CD4-positive, CD25-positive, alpha-beta regulatory T cell (primary cell): ENCODE measurements around the gene PEPD. TPM values are rescaled to one million over a fixed set of nuclear protein-coding genes. Genes with fewer than 3 reads are reported as not detected.
A peak's percentile ranks its signal among the peaks of the same experiment; 100 is the strongest.

Experiments
- ATAC-seq, 2 donors: fragments of 150-1000 bp; cut with Tn5 transposase; one replicate each; pipeline ENCODE4 v1.10.0; 2021; ENCODE audit warnings: low read depth in 2 of 2, moderate number of reproducible peaks in 2 of 2, moderate library complexity in 1 of 2
- DNase-seq, 3 donors: peaks; one replicate each; pipeline versions ENCODE4 v3.0.0 to v3.0.0-alpha.2; 2012 to 2022; ENCODE audit warnings: mixed read lengths in 1 of 3
- H3K27ac ChIP-seq: one replicate; pipeline ENCODE4 v1.7.0; 2013; ENCODE audit warnings: mild to moderate bottlenecking, low read length; ENCODE audit not compliant: insufficient read depth, poor library complexity, severe bottlenecking
- H3K27me3 ChIP-seq: one replicate; pipeline ENCODE4 v1.7.0; 2013; ENCODE audit warnings: low read length; ENCODE audit not compliant: control insufficient read depth, insufficient read depth
- H3K36me3 ChIP-seq: one replicate; pipeline ENCODE4 v1.7.0; 2013; ENCODE audit warnings: mild to moderate bottlenecking, low read length, moderate library complexity; ENCODE audit not compliant: control insufficient read depth, insufficient read depth
- H3K4me1 ChIP-seq: 2 replicates; pipeline ENCODE4 v1.7.0; 2013; ENCODE audit warnings: mild to moderate bottlenecking, low read length; ENCODE audit not compliant: insufficient read depth, control insufficient read depth, poor library complexity, severe bottlenecking
- H3K4me3 ChIP-seq: one replicate; pipeline ENCODE4 v1.7.0; 2013; ENCODE audit warnings: low read depth, mild to moderate bottlenecking, low read length, moderate library complexity
- H3K9me3 ChIP-seq, 2 experiments: 1 replicate in 1 of 2; 2 replicates in 1 of 2; pipeline ENCODE4 v1.7.0; 2013; ENCODE audit warnings: low read length in 2 of 2, mild to moderate bottlenecking in 1 of 2, moderate library complexity in 1 of 2; ENCODE audit not compliant: control insufficient read depth in 2 of 2
- H3K27ac Mint-ChIP-seq, 3 donors: one replicate each; pipeline ENCODE4 v1.8.0; 2020 to 2022; ENCODE audit warnings: mild to moderate bottlenecking in 3 of 3, mixed read lengths in 3 of 3, moderate library complexity in 2 of 3
- H3K27me3 Mint-ChIP-seq: one replicate; pipeline ENCODE4 v1.8.0; 2022; ENCODE audit warnings: mild to moderate bottlenecking, mixed read lengths
- H3K36me3 Mint-ChIP-seq: one replicate; pipeline ENCODE4 v1.8.0; 2020; ENCODE audit warnings: mixed read lengths
- H3K4me1 Mint-ChIP-seq, 4 donors: one replicate each; pipeline ENCODE4 v1.8.0; 2020 to 2022; ENCODE audit warnings: mixed read lengths in 4 of 4, mild to moderate bottlenecking in 1 of 4
- H3K4me3 Mint-ChIP-seq, 4 donors: one replicate each; pipeline ENCODE4 v1.8.0; 2020 to 2022; ENCODE audit warnings: mild to moderate bottlenecking in 4 of 4, mixed read lengths in 4 of 4, moderate library complexity in 3 of 4
- H3K9me3 Mint-ChIP-seq, 7 donors: one replicate each; pipeline ENCODE4 v1.8.0; 2020 to 2022; ENCODE audit warnings: mixed read lengths in 7 of 7, mild to moderate bottlenecking in 3 of 7, moderate library complexity in 2 of 7
- polyA plus RNA-seq, 4 donors: library from polyadenylated mRNA; unstranded; fragments of 300-500 nt; fragmentation: Illumina TruSeq; gene quantifications; one replicate each; pipeline ENCODE4 v1.2.3, GENCODE V29; 2021
- total RNA-seq: library from RNA; stranded (reverse); gene quantifications from one replicate; pipeline ENCODE4 v1.2.3, GENCODE V29; 2022

Gene PEPD
- total and polyA plus RNA-seq, 5 donors from 2014 or later = 36.8 to 141 (median 109) TPM

DNA sequence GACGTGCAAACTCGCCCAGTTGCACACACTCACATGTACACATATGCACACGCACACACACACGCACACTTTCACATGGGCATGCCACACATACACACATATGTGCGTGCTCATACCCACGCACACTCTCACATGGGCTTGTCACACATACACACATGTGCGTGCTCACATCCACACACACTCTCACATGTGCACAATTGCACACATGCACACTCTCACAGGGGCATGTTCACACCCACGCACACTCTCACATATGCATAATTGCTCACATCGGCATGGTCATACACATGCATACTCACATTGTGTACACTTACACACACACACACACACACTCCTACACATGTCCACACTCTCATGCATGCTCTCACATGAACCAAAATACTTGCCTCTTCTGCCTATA is 32.8 kb upstream of the PEPD start:
- Mint-ChIP-seq H3K4me1 (no peaks in the 10 kb centered on the region), H3K4me3 (no peak overlapping the region), H3K36me3 (no peaks in the 10 kb centered on the region), H3K27ac (no peak overlapping the region), H3K27me3 (no peaks in the 10 kb centered on the region), H3K9me3 (no peaks in the 10 kb centered on the region)
- ATAC-seq = no peak
- Histone ChIP-seq H3K27ac (no peak overlapping the region), H3K4me3 (no peak overlapping the region), H3K4me1 (no peaks in the 10 kb centered on the region), H3K27me3 (no peaks in the 10 kb centered on the region), H3K36me3 (no peaks in the 10 kb centered on the region), H3K9me3 (no peaks in the 10 kb centered on the region)
- DNase-seq = no peak

DNA sequence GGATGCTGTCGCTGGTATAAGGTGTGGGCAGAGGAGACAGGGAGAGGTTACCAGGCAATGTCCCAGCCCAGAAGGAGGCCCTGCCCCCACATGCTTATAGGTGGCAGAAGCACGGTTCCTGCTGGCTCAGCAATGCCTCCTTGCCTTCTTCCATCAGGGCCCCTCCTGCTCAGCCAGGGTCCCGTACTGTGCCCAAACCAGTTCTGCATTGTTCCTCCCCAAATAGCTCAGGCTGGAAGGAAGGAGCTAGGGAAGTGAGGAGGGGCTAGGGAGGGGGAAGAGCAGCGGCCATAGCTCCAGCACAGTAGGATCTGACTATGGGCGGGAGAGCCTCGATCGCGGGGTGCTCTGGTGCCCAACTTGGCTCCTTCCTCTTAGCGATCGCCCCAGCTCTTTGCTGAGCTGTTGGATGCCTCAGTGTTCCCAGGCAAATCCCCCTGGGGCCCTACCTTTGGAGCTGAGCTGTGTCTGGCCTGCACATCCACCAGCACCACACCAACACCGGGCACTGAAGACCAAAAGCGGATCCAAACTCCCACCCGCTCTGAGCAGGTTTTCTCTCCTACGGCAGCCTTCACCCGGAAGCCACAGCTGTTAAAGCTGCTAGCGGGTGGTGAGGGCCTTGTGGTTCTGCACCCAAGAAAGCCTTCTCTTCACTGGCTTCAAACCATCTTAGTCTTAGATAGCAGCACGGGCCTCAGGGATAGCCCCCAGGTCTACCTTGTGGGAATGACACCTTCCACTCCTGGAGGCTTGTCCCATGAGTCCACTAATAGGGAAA is 32.1 kb upstream of the PEPD start:
- ATAC-seq = no peak
- no peaks in the 10 kb centered on the region for H3K36me3 Mint-ChIP-seq

DNA sequence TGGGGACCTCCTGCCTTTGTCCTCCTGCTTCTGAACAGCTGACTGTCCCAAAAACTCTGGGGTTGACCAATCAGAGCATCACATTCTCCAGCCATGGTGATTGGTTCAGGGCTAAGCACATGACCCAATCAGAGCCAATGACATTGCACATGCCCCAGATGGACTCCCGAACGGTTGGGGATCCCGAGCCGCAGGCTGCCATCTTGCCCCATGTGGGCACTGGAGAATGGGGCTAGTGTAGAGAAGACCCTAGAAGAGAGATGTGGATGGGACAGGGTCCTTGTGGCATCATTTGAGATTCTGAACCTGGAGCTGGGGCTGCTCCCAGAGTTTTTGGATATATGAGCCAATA is 31.3 kb upstream of the PEPD start:
- H3K36me3 Mint-ChIP-seq = no peaks in the 10 kb centered on the region
- H3K4me1 Mint-ChIP-seq = no peaks in the 10 kb centered on the region
- no peaks in the 10 kb centered on the region for H3K9me3 Mint-ChIP-seq
- H3K4me3 Mint-ChIP-seq = no peak overlapping the region
- Histone ChIP-seq H3K4me1 (no peaks in the 10 kb centered on the region), H3K4me3 (no peak overlapping the region), H3K27ac (no peak overlapping the region), H3K9me3 (no peaks in the 10 kb centered on the region), H3K27me3 (no peaks in the 10 kb centered on the region), H3K36me3 (no peaks in the 10 kb centered on the region)
- ATAC-seq = no peak
- no peaks in the 10 kb centered on the region for H3K27me3 Mint-ChIP-seq
- no peak for DNase-seq
- H3K27ac Mint-ChIP-seq = no peak overlapping the region

More for the DNA sequence above, 32.1 kb upstream of the PEPD start:
- Histone ChIP-seq H3K36me3 (no peaks in the 10 kb centered on the region), H3K9me3 (no peaks in the 10 kb centered on the region), H3K27me3 (no peaks in the 10 kb centered on the region), H3K4me1 (no peaks in the 10 kb centered on the region), H3K4me3 (no peak overlapping the region), H3K27ac (no peak overlapping the region)
- Mint-ChIP-seq H3K9me3 (no peaks in the 10 kb centered on the region), H3K4me3 (no peak overlapping the region), H3K4me1 (no peaks in the 10 kb centered on the region), H3K27me3 (no peaks in the 10 kb centered on the region), H3K27ac (no peak overlapping the region)
- no peak for DNase-seq

DNA sequence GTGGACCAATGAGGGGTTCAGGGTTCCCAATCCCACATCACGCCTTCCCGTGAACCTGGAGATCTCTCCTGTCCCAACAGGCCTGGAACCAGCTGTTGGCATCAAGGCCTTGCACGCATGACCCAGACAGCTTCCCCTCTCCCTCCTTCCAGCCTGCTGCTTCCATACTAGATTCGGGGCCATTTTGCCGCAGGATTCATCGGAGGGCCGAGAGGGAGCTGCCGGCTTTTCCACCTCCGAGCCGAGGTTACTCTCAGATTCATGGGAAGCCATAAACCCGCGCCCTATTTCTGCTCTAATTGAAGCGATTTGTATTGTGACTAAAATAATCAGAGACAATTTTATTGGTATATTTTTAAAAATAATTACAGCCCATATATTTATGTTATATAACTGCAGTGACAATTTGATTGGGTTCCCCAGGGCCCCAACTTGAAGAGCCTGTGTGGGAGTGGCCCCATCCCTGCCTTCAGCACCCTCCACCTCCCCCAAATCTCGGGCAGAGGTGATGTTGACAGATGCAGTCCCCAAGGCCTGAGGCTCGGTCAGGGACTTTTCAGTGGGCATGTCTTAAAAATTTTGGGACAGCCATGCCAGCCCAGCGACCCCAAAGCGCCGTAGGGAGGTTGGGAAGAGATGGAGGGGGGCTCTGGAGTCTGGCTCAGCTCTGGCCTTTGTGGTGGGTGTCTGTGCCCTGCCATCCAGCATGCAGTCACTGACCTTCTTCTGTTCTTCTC is 30.8 kb upstream of the PEPD start:
- Mint-ChIP-seq H3K27me3 (no peaks in the 10 kb centered on the region), H3K4me1 (no peaks in the 10 kb centered on the region), H3K9me3 (no peaks in the 10 kb centered on the region), H3K27ac (no peak overlapping the region), H3K36me3 (no peaks in the 10 kb centered on the region), H3K4me3 (no peak overlapping the region)
- DNase-seq = no peak
- Histone ChIP-seq H3K4me3 (no peak overlapping the region), H3K4me1 (no peaks in the 10 kb centered on the region), H3K27ac (no peak overlapping the region), H3K27me3 (no peaks in the 10 kb centered on the region), H3K36me3 (no peaks in the 10 kb centered on the region), H3K9me3 (no peaks in the 10 kb centered on the region)
- no peak for ATAC-seq

DNA sequence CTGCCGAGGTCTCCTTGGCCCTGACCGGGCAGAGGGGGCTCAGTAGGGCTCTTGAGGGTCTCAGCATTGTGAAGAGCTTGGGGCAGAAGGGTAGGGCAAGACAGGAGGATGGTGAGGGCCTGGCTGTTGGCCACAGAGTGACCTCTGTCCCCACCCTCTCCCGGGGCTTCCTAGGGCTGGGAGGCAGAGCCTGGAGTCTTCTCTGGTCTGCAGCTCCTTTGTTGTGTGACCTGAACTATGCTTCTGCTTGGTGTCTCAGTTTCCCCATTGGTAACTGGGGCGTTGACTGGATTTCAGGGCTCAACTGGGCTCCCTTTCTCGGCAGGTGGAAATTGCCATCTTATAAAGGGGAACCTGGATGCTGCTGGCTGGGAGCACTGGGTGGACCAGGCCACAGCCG is 30.1 kb upstream of the PEPD start:
- no peaks in the 10 kb centered on the region for H3K9me3 ChIP-seq
- no peaks in the 10 kb centered on the region for H3K36me3 Mint-ChIP-seq
- H3K27me3 ChIP-seq = no peaks in the 10 kb centered on the region
- no peaks in the 10 kb centered on the region for H3K4me1 ChIP-seq
- H3K9me3 Mint-ChIP-seq = no peaks in the 10 kb centered on the region
- H3K27me3 Mint-ChIP-seq = no peaks in the 10 kb centered on the region
- no peak overlapping the region for H3K4me3 ChIP-seq
- H3K4me1 Mint-ChIP-seq = no peaks in the 10 kb centered on the region
- no peak for DNase-seq
- no peaks in the 10 kb centered on the region for H3K36me3 ChIP-seq
- no peak overlapping the region for H3K4me3 Mint-ChIP-seq
- H3K27ac ChIP-seq = no peak overlapping the region
- no peak for ATAC-seq
- no peak overlapping the region for H3K27ac Mint-ChIP-seq

DNA sequence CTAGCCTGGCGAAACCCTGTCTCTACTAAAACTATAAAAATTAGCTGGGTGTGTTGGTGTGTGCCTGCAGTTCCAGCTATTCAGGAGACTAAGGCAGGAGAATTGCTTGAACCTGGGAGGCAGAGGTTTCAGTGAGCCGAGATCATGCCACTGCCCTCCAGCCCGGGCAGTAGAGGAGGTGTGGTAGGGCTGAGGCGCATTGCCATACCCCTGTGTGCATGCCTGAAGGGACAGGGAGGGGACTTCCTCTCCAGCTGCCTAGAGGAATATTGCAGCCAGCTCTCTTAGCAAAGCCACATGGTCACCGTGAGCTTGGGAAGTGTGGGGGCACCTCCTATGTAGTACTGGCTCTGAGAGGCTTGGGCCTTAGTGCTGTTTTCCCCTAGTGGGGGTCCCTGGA is 29.2 kb upstream of the PEPD start:
- Histone ChIP-seq H3K36me3 (no peaks in the 10 kb centered on the region), H3K27ac (no peak overlapping the region), H3K4me3 (no peak overlapping the region), H3K4me1 (no peaks in the 10 kb centered on the region), H3K27me3 (no peaks in the 10 kb centered on the region), H3K9me3 (no peaks in the 10 kb centered on the region)
- DNase-seq (no peak), ATAC-seq (no peak)
- no peak overlapping the region for H3K4me3 Mint-ChIP-seq
- H3K36me3 Mint-ChIP-seq = no peaks in the 10 kb centered on the region
- no peaks in the 10 kb centered on the region for H3K9me3 Mint-ChIP-seq
- no peaks in the 10 kb centered on the region for H3K27me3 Mint-ChIP-seq
- H3K27ac Mint-ChIP-seq = peak overlapping the region in 1 of 3 donors; percentile 44
- no peaks in the 10 kb centered on the region for H3K4me1 Mint-ChIP-seq

DNA sequence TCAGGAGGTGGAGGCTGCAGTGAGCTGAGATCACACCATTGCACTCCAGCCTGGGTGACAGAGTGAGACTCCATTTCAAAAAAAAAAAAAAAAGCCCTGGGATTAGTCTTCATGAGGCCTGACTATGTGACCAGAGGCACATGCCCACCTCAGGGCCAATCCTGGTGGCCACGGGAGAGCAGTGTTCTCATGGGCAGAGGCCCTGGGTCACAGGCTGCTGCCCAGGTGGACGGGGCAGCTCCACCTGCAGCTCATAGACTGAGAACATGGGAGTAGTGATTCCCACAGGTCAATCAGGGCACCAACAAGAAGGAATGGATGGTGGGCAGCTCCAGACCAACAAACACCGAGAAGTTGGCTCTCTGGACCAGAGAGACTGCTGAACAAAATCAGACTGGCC is 26.1 kb upstream of the PEPD start:
- H3K36me3 ChIP-seq = no peaks in the 10 kb centered on the region
- H3K4me3 Mint-ChIP-seq = no peak overlapping the region
- no peaks in the 10 kb centered on the region for H3K36me3 Mint-ChIP-seq
- H3K9me3 ChIP-seq = no peaks in the 10 kb centered on the region
- H3K4me1 ChIP-seq = no peaks in the 10 kb centered on the region
- no peaks in the 10 kb centered on the region for H3K27me3 ChIP-seq
- no peak for ATAC-seq
- no peaks in the 10 kb centered on the region for H3K27me3 Mint-ChIP-seq
- H3K9me3 Mint-ChIP-seq = no peaks in the 10 kb centered on the region
- no peak overlapping the region for H3K27ac Mint-ChIP-seq
- H3K4me1 Mint-ChIP-seq = no peaks in the 10 kb centered on the region
- no peak overlapping the region for H3K27ac ChIP-seq
- no peak for DNase-seq
- no peak overlapping the region for H3K4me3 ChIP-seq

DNA sequence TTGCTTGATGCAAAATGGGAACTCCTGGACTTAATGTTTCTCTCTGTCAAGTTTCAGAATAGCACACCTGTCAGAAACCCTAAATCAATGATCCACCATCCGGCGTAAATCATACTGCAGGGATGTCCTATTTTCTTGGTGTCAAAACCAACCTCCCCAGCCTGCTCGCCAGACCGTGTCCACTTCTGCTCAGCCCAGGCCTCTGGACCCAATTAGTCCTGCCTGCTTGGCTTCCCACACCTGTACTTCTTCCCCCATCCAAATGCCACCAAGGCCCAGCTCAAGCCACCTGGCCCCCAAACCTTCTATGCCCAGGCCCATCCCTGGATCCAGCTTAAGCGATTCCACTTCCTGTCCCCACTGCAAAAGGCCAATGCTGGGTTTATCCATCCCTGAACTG is 25.1 kb upstream of the PEPD start:
- ATAC-seq = no peak
- Histone ChIP-seq H3K4me3 (no peak overlapping the region), H3K27ac (no peak overlapping the region), H3K36me3 (no peaks in the 10 kb centered on the region), H3K9me3 (no peaks in the 10 kb centered on the region), H3K4me1 (no peaks in the 10 kb centered on the region), H3K27me3 (no peaks in the 10 kb centered on the region)
- Mint-ChIP-seq H3K36me3 (no peaks in the 10 kb centered on the region), H3K4me3 (no peak overlapping the region), H3K9me3 (no peaks in the 10 kb centered on the region), H3K4me1 (peaks cover 0 to 5% (median 0%) of the 10 kb centered on the region in 4 donors), H3K27me3 (peaks cover 5% of the 10 kb centered on the region), H3K27ac (no peak overlapping the region)
- no peak for DNase-seq
